Neural progenitor cell (in vitro differentiated cells): Measurements from ENCODE around the gene TOLLIP.

Source experiments
- EZH2 ChIP-seq: fragments of 200-600 bp; sonication (generic); IDR thresholded peaks from 2 replicates; pipeline ENCODE4 v1.6.1; 2017; ENCODE audit warnings: antibody characterized with exemption, mild to moderate bottlenecking, moderate library complexity
- TF ChIP-seq, protein P1 (sequence below): fragments of 200-600 bp; sonication (generic); IDR thresholded peaks from 2 replicates; pipeline ENCODE4 v1.5.1; 2017; ENCODE audit warnings: antibody characterized with exemption, mild to moderate bottlenecking

DNA sequence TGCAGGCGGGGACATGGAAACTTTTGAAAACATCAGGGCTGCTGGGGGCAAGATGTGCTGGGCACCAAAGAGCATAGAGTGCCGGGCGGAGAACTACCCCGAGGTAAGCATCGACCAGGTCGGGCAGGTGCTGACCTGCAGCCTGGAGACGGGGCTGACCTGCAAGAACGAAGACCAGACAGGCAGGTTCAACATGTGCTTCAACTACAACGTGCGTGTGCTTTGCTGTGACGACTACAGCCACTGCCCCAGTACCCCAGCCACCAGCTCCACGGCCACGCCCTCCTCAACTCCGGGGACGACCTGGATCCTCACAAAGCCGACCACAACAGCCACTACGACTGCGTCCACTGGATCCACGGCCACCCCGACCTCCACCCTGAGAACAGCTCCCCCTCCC, 67.1 kb downstream of the TOLLIP start:
- TF ChIP-seq, protein P1, sequence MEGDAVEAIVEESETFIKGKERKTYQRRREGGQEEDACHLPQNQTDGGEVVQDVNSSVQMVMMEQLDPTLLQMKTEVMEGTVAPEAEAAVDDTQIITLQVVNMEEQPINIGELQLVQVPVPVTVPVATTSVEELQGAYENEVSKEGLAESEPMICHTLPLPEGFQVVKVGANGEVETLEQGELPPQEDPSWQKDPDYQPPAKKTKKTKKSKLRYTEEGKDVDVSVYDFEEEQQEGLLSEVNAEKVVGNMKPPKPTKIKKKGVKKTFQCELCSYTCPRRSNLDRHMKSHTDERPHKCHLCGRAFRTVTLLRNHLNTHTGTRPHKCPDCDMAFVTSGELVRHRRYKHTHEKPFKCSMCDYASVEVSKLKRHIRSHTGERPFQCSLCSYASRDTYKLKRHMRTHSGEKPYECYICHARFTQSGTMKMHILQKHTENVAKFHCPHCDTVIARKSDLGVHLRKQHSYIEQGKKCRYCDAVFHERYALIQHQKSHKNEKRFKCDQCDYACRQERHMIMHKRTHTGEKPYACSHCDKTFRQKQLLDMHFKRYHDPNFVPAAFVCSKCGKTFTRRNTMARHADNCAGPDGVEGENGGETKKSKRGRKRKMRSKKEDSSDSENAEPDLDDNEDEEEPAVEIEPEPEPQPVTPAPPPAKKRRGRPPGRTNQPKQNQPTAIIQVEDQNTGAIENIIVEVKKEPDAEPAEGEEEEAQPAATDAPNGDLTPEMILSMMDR: no peak
- no peak for TF ChIP-seq EZH2
